Measurements from ENCODE around the gene ZNF207.
A peak's percentile ranks its signal among the peaks of the same experiment; 100 is the strongest.

Gene ZNF207

GRCh38 chr17:32341857-32342602, 7.9 kb upstream of the ZNF207 start, which contains the start of gene C17orf75 (continued):
- TF ChIP-seq IKZF3 (tag by site-specific recombination; IDR thresholded peaks at IDR 0.05) (peak; percentile 83), ZNF223 (tag by site-specific recombination; IDR thresholded peaks at IDR 0.05) (no peak), OSR2 (tag by site-specific recombination; IDR thresholded peaks at IDR 0.05) (peak; percentile 67), ZNF488 (tag by site-specific recombination; IDR thresholded peaks at IDR 0.05) (no peak), ZSCAN16 (tag by site-specific recombination; IDR thresholded peaks at IDR 0.05) (no peak), ZNF10 (tag by site-specific recombination; IDR thresholded peaks at IDR 0.05) (peak; percentile 90), INSM2 (tag by site-specific recombination; IDR thresholded peaks at IDR 0.05) (peak; percentile 93), ZNF670 (tag by site-specific recombination; IDR thresholded peaks at IDR 0.05; ENCODE audit: low read depth) (no peak), ZNF155 (tag by site-specific recombination; IDR thresholded peaks at IDR 0.05) (no peak), ZNF335 (tag by site-specific recombination; conservative IDR thresholded peaks at IDR 0.05) (peak; percentile 83), ZNF362 (tag by site-specific recombination; IDR thresholded peaks at IDR 0.05) (0 out of 2 replicates have a peak, but pooled peaks have one; percentile 25), ZNF18 (tag by site-specific recombination; IDR thresholded peaks at IDR 0.05) (0 out of 2 replicates have a peak, but pooled peaks have one; percentile 33), ZNF791 (tag by site-specific recombination; IDR thresholded peaks at IDR 0.05) (no peak), ZNF23 (tag by site-specific recombination; IDR thresholded peaks at IDR 0.05; ENCODE audit: borderline replicate concordance) (0 out of 2 replicates have a peak, but pooled peaks have one; percentile 53), BCL11B (tag by site-specific recombination; IDR thresholded peaks at IDR 0.05; ENCODE audit: low read depth) (peak; percentile 70; the same call in 1 of the 2 replicates), ZBTB7A (tag by site-specific recombination; IDR thresholded peaks at IDR 0.05; ENCODE audit: low read depth) (peak; percentile 81), ZNF146 (tag by site-specific recombination; IDR thresholded peaks at IDR 0.05) (peak; percentile 82), ZNF19 (tag by site-specific recombination; IDR thresholded peaks at IDR 0.05; ENCODE audit: low read depth) (no peak), ZBTB11 (tag by site-specific recombination; conservative IDR thresholded peaks at IDR 0.05; ENCODE audit: low read depth) (peak; percentile 100), ZNF830 (tag by site-specific recombination; IDR thresholded peaks at IDR 0.05; ENCODE audit: low read depth) (no peak), ZNF629 (tag by site-specific recombination; IDR thresholded peaks at IDR 0.05) (peak; percentile 84), ZNF626 (tag by site-specific recombination; IDR thresholded peaks at IDR 0.05) (no peak), ZNF148 (tag by site-specific recombination; IDR thresholded peaks at IDR 0.05; ENCODE audit: borderline replicate concordance) (peak; percentile 70; the same call in 1 of the 2 replicates), ZFP41 (tag by site-specific recombination; IDR thresholded peaks at IDR 0.05; ENCODE audit: borderline replicate concordance) (no peak), PRDM6 (tag by site-specific recombination; IDR thresholded peaks at IDR 0.05) (no peak; the same call in 1 of the 2 replicates), SALL2 (tag by site-specific recombination; IDR thresholded peaks at IDR 0.05; ENCODE audit: borderline replicate concordance) (no peak)
